Natural killer cell (primary cell): ENCODE measurements around the gene TJAP1. TPM values are rescaled to one million over a fixed set of nuclear protein-coding genes. Genes with fewer than 3 reads are reported as not detected.
A peak's percentile ranks its signal among the peaks of the same experiment; 100 is the strongest.

Source experiments
- ATAC-seq, 3 donors: fragments of 150-1000 bp in 2 of 3; fragments of 200-7000 bp in 1 of 3; cut with Tn5 transposase; 1 replicate in 1 of 3; 2 replicates in 2 of 3; pipeline ENCODE4 v1.10.0; 2021; ENCODE audit warnings: mild to moderate bottlenecking in 2 of 3, moderate library complexity in 2 of 3
- DNase-seq, 2 donors: peaks; one replicate each; pipeline versions ENCODE4 v3.0.0 to v3.0.0-alpha.2; 2013 to 2021; ENCODE audit warnings: mixed read lengths in 1 of 2
- H3K27ac ChIP-seq: one replicate; pipeline ENCODE4 v1.5.1; 2013; ENCODE audit warnings: mild to moderate bottlenecking, low read length
- H3K27me3 ChIP-seq: one replicate; pipeline ENCODE4 v1.6.1; 2013; ENCODE audit warnings: low read length; ENCODE audit not compliant: control insufficient read depth, insufficient read depth
- H3K36me3 ChIP-seq: one replicate; pipeline ENCODE4 v1.6.1; 2013; ENCODE audit warnings: low read length; ENCODE audit not compliant: control insufficient read depth, insufficient read depth
- H3K4me1 ChIP-seq: one replicate; pipeline ENCODE4 v1.6.1; 2013; ENCODE audit warnings: low read length; ENCODE audit not compliant: control insufficient read depth, insufficient read depth
- H3K4me3 ChIP-seq: one replicate; pipeline ENCODE4 v1.5.1; 2013; ENCODE audit warnings: low read length
- H3K9me3 ChIP-seq: one replicate; pipeline ENCODE4 v1.6.1; 2013; ENCODE audit warnings: low read length; ENCODE audit not compliant: control insufficient read depth, insufficient read depth
- H3K27ac Mint-ChIP-seq, 2 donors: one replicate each; pipeline ENCODE4 v1.8.0; 2022; ENCODE audit warnings: mild to moderate bottlenecking in 2 of 2, mixed read lengths in 2 of 2, moderate library complexity in 1 of 2
- H3K27me3 Mint-ChIP-seq, 2 donors: one replicate each; pipeline ENCODE4 v1.8.0; 2022; ENCODE audit warnings: low read depth in 2 of 2, mixed read lengths in 2 of 2
- H3K36me3 Mint-ChIP-seq: one replicate; pipeline ENCODE4 v1.8.0; 2022; ENCODE audit warnings: mixed read lengths
- H3K4me1 Mint-ChIP-seq, 2 donors: one replicate each; pipeline ENCODE4 v1.8.0; 2022; ENCODE audit warnings: mixed read lengths in 2 of 2
- H3K4me3 Mint-ChIP-seq: one replicate; pipeline ENCODE4 v1.8.0; 2022; ENCODE audit warnings: mild to moderate bottlenecking, moderate library complexity, mixed read lengths
- H3K9me3 Mint-ChIP-seq, 2 donors: one replicate each; pipeline ENCODE4 v1.8.0; 2022; ENCODE audit warnings: mixed read lengths in 2 of 2
- CTCF ChIP-seq: fragments of 200-600 bp; IDR thresholded peaks from one replicate; pipeline ENCODE4 v1.8.0; 2022; ENCODE audit warnings: antibody characterized with exemption
- whole genome bisulfite sequencing: methylation state at CpG from one replicate; pipeline ENCODE4 v1.1.7; 2013; ENCODE audit warnings: missing lambda C conversion rate; ENCODE audit not compliant: insufficient coverage; 5-methylcytosine and 5-hydroxymethylcytosine counted together
- intact Hi-C: fragments of 100-400 bp; cut with micrococcal nuclease; formaldehyde crosslinking; loops from one replicate; pipeline ENCODE4 v1.14.2; 2022
- total RNA-seq, 4 donors: library from RNA; stranded (reverse); fragments of 120-200 nt in 1 of 4; gene quantifications; one replicate each; pipeline versions ENCODE4 v1.2.3 to v1.2.4, GENCODE V29; 2013 to 2022

The TJAP1 gene
- total RNA-seq, 3 donors from 2014 or later (not counting 1 experiment from before 2014, with no cell fraction given) = 26.7 to 33.8 (median 29.9) TPM

- ATAC-seq (no peak), DNase-seq (no peak)
- Mint-ChIP-seq H3K4me1 (no peaks in the 10 kb centered on the region), H3K36me3 (no peaks in the 10 kb centered on the region), H3K9me3 (no peaks in the 10 kb centered on the region), H3K27ac (peak overlapping the region in 1 of 2 donors; percentile 31), H3K27me3 (no peaks in the 10 kb centered on the region), H3K4me3 (no peak overlapping the region)
- no peak for TF ChIP-seq CTCF
- intact Hi-C loops = no loop called here
- H3K27me3 ChIP-seq = no peaks in the 10 kb centered on the region
- H3K9me3 ChIP-seq = no peaks in the 10 kb centered on the region
- no peak overlapping the region for H3K4me3 ChIP-seq
- H3K36me3 ChIP-seq = peaks cover 48% of the 10 kb centered on the region
- no peak overlapping the region for H3K27ac ChIP-seq
- H3K4me1 ChIP-seq = no peaks in the 10 kb centered on the region
- 100% methylated on average over 3 of the region's 4 CpGs for WGBS
These were observed 39.7 kb upstream of the TJAP1 start for GRCh38 chr6:43437700-43438099.

- no peak overlapping the region for H3K4me3 Mint-ChIP-seq
- no peaks in the 10 kb centered on the region for H3K9me3 Mint-ChIP-seq
- peaks cover 0 to 4% of the 10 kb centered on the region in 2 donors for H3K4me1 Mint-ChIP-seq
- no peak for TF ChIP-seq CTCF
- H3K27ac Mint-ChIP-seq = peak overlapping the region in 1 of 2 donors; percentile 65
- no peak for ATAC-seq
- H3K27me3 Mint-ChIP-seq = no peaks in the 10 kb centered on the region
- H3K36me3 Mint-ChIP-seq = no peaks in the 10 kb centered on the region
- DNase-seq = no peak
- no peak overlapping the region for H3K4me3 ChIP-seq
- H3K36me3 ChIP-seq = peaks cover 70% of the 10 kb centered on the region
- H3K4me1 ChIP-seq = no peaks in the 10 kb centered on the region
- no peak overlapping the region for H3K27ac ChIP-seq
- no peaks in the 10 kb centered on the region for H3K27me3 ChIP-seq
- no peaks in the 10 kb centered on the region for H3K9me3 ChIP-seq
- WGBS = 96% methylated on average over 14 of the region's 14 CpGs
- intact Hi-C loops = no loop called here
These were observed 34.4 kb upstream of the TJAP1 start for GRCh38 chr6:43442935-43443334.

- Histone ChIP-seq H3K27ac (no peak overlapping the region), H3K9me3 (no peaks in the 10 kb centered on the region), H3K4me3 (no peak overlapping the region), H3K36me3 (peaks cover 68% of the 10 kb centered on the region), H3K4me1 (no peaks in the 10 kb centered on the region), H3K27me3 (no peaks in the 10 kb centered on the region)
- no peak for TF ChIP-seq CTCF
- 95% methylated on average over 10 of the region's 10 CpGs for WGBS
- ATAC-seq (no peak), DNase-seq (no peak)
- Mint-ChIP-seq H3K27me3 (no peaks in the 10 kb centered on the region), H3K36me3 (no peaks in the 10 kb centered on the region), H3K27ac (no peak overlapping the region), H3K9me3 (no peaks in the 10 kb centered on the region), H3K4me3 (no peak overlapping the region), H3K4me1 (peaks cover 0 to 4% of the 10 kb centered on the region in 2 donors)
- intact Hi-C loops = no loop called here
These were observed 33.3 kb upstream of the TJAP1 start for GRCh38 chr6:43444036-43444435.

- WGBS = 96% methylated on average over 8 of the region's 8 CpGs
- ATAC-seq (no peak), DNase-seq (no peak)
- no peaks in the 10 kb centered on the region for H3K9me3 Mint-ChIP-seq
- no peak for TF ChIP-seq CTCF
- H3K9me3 ChIP-seq = no peaks in the 10 kb centered on the region
- no peak overlapping the region for H3K27ac Mint-ChIP-seq
- no peaks in the 10 kb centered on the region for H3K36me3 Mint-ChIP-seq
- no peaks in the 10 kb centered on the region for H3K27me3 Mint-ChIP-seq
- peaks cover 0 to 4% of the 10 kb centered on the region in 2 donors for H3K4me1 Mint-ChIP-seq
- no peak overlapping the region for H3K4me3 ChIP-seq
- intact Hi-C loops = no loop called here
- no peaks in the 10 kb centered on the region for H3K4me1 ChIP-seq
- H3K27ac ChIP-seq = no peak overlapping the region
- no peaks in the 10 kb centered on the region for H3K27me3 ChIP-seq
- no peak overlapping the region for H3K4me3 Mint-ChIP-seq
- peaks cover 73% of the 10 kb centered on the region for H3K36me3 ChIP-seq
These were observed 32.8 kb upstream of the TJAP1 start for GRCh38 chr6:43444582-43444981.
